ENCODE results near the gene NDUFS5.
"Not testable (repeated sequence)": the region's sequence is repeated elsewhere in the genome, so short reads cannot be mapped to it uniquely, and the experiment has no call there.

NDUFS5 gene

GRCh38 chr1:39063775-39064174, 37.6 kb downstream of the NDUFS5 start:
- no peak for DNase-seq (ENCODE audit: low read depth in 2 of 2)

DNA sequence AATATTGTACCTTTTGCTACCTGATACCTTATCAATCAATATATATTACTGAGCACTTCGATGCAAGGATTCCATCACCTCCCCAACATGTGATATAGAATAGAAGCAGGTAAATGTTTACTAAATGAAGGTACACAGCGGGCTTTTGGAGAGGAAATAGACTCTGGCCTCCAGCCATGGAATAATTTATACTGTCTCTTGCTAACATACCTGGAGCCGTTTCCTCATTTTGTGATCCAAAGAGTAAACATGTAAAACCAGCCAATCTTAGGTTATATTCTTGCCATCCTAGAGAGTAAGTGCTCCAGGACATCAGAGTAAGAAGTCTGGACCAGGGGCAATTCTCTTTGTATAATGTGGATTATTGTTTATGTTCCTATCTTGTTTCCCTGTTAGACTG, 39.4 kb downstream of the NDUFS5 start:
- DNase-seq (ENCODE audit: low read depth in 2 of 2): no peak

DNA sequence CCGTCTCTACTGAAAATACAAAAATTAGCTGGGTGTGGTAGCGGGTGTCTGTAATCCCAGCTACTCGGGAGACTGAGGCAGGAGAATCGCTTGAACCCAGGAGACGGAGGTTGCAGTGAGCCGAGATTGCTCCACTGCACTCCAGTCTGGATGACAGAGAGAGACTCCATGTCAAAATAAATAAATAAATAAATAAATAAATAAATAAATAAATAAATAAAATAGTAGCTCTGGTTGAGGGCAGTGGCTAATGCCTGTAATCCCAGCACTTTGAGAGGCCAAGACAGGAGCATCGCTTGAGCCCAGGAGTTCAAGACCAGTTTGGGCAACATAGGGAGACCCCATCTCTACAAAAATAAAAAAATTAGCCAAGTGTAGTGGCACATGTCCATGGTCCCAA, 42.1 kb downstream of the NDUFS5 start:
- not testable (repeated sequence) for DNase-seq (ENCODE audit: low read depth in 2 of 2)

GRCh38 chr1:39071557-39071956, 45.4 kb downstream of the NDUFS5 start:
- not testable (repeated sequence) for DNase-seq (ENCODE audit: low read depth in 2 of 2)

GRCh38 chr1:39076127-39076798, 50.1 kb downstream of the NDUFS5 start:
- DNase-seq (ENCODE audit: low read depth in 2 of 2): no peak

DNA sequence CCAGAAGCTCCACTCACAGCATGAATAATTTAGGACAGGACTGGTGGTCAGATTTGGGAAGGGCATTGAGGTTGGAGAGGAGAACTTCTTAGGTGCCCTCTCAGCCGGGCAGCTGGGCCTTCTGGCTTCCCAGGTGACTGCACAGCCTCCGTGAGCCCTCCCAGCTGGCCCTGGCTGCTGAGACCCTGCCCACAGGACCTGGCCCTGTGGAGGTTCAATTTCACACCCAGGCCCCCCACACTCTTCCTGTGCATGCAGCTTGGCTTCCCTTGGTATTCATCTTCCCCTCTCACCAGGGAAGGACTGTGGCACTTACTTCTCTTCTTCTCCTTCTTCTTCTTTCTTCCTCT, 50.6 kb downstream of the NDUFS5 start:
- no peak for DNase-seq (ENCODE audit: low read depth in 2 of 2)

DNA sequence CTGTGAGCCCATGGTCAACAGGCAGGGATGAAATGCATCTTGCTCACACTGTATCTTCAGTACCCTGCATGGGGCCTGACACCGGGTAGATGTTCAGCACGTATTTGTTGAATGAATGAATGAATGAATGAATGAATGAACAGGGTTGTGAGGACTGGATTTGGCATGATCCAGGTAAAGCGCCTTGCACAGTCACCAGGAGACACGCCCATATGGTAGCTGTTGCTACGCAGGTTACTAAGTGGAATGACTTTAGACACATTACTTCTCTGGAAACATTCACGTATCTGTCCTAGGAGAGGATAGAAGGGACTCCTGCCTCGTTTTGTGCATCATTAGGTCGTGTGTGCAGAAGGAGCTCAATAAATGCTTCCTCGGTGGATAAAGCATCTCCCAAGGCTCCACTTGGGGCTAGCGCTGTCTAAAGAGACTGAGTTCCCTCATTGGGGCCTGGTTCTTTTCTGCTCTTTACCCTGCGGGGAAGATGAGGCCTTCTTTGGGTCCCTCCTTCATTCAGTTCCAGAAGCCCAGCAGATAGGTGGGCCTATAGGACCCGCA, 54.2 kb downstream of the NDUFS5 start:
- DNase-seq (ENCODE audit: low read depth in 2 of 2): no peak

GRCh38 chr1:39080831-39081270, 54.7 kb downstream of the NDUFS5 start:
- no peak for DNase-seq (ENCODE audit: low read depth in 2 of 2)

DNA sequence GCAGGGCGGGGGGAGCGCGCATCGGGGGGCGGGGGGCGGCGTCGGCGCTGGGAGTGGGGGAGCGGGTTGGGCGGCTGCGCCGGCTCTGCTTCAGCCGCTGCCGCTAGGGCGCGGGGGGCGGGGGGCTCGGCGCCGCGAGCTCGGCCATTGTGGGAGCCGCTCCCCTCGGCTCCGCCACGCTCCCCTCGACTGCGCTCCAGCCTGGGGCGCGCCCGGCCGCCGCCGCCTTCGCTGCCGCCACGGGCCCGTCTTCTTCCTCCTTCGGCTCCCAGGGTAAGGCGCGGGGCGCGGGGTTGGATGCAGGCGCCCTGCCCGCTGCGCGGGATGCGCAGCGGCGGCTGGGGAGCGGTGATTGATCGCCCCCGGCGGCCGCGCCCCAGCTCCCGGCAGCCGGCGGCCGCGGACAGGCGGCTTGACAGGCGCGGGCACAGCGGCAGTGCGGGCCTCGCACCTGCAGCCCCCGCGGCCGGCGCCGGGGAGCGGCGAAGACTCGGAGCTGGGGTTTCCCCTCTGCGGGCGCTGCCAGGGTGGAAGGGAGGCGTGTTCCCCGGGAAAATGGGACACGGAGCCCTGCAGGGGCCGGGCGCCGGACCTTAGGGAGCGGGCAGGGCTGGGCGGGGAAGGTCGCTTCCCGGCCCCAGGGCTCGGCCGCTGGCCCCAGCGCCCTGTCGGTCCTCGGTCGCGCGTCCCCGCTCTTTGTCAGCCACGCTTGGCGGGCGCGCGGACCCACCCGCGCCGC, 55.3 kb downstream of the NDUFS5 start:
- no peak for DNase-seq (ENCODE audit: low read depth in 2 of 2)

DNA sequence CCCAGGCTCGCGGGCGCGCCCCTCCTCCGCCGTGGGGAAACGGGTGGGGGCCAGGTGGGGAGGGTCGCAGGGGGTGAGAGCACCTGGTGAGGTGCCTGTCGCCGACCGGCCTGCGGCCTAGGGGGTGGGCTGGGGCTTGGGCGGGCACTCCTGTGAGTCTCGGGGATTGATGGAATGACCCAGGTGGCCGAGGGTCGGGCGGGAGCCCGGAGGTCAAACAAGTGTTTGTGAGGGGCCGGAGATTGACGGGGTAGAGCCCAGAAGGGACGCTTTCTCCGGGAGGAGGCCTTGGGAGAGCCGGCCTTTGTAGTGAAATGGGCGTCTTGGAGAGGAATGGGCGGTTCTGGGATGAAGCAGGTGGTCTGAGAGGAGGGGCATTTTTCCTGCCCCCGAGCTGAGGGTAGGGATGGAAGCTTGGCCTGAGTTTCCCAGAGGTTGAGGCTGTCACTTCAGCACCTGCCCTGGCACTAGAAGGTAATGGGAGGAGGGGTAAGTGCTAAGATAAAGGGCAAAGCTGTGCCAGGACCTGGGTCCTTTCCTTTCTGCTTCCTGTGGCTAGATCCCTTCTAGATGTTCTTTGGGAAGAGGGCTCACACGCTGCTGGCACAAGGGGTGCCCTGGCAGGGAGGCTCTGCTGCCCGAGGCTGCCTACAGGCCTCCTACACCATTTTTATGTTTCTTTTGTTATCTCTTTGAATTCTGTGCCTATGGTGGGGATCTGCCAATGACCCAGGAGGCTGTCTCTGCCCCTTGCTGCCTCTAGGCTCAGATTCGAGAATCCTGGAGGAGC, 56.1 kb downstream of the NDUFS5 start:
- DNase-seq (ENCODE audit: low read depth in 2 of 2): no peak

GRCh38 chr1:39082811-39083576, 56.8 kb downstream of the NDUFS5 start:
- no peak for DNase-seq (ENCODE audit: low read depth in 2 of 2)

- no peak for DNase-seq (ENCODE audit: low read depth in 2 of 2)
These were observed 58.0 kb downstream of the NDUFS5 start for GRCh38 chr1:39084191-39084590.
